ENCODE data around the gene NDUFA13.

Gene NDUFA13

GRCh38 chr19:19531951-19532805 is 16.2 kb downstream of the NDUFA13 start:
- peak; percentile 76 to 82 for DNase-seq (ENCODE audit: low read depth in 1 of 2, low spot score in 1 of 2)

DNA sequence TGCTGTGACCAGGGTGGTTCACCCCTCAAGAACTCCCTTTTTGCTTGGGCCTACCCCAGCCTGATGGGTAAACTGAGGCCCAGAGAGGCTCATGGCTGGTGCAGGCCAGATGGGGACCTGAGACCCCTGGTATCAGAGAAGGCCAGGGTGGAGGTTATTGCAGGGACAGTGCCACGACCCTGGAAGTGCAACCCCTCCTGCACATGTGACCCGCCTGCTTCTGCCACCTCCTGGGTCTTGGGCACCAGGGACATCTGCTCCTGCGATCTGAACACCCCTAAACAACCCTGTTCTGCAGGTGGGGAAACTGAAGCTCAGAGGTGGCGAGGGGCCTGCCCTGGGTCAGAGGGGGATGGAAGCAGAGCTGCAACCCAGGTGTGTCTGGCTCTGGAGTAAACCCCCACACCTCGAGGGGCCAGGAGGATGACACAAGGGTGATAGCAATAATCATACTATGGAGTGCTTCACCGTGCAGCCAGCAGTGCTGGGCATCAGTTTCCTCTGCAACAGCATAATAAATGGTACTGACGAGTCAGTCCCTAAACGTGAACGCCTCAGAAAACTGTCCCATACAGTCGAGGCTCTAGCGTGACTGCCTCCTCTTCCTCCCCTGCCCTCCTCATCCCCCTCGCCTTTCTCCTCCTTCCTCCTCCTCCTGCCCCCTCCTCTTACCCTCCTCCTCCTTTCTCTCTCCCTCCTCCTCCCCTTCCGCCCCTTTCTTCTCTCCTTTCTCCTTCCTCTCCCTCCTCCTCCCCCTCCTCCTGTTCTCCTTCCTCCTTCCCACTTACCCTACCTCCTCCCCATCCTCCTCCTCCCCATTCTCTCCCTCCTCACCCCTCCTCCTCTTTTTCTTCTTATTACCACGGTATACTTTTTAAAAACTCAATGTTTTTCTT is 17.0 kb downstream of the NDUFA13 start:
- no peak for DNase-seq (ENCODE audit: low read depth in 1 of 2, low spot score in 1 of 2)

GRCh38 chr19:19533841-19534240 is 17.8 kb downstream of the NDUFA13 start:
- no peak for DNase-seq (ENCODE audit: low read depth in 1 of 2, low spot score in 1 of 2)

DNA sequence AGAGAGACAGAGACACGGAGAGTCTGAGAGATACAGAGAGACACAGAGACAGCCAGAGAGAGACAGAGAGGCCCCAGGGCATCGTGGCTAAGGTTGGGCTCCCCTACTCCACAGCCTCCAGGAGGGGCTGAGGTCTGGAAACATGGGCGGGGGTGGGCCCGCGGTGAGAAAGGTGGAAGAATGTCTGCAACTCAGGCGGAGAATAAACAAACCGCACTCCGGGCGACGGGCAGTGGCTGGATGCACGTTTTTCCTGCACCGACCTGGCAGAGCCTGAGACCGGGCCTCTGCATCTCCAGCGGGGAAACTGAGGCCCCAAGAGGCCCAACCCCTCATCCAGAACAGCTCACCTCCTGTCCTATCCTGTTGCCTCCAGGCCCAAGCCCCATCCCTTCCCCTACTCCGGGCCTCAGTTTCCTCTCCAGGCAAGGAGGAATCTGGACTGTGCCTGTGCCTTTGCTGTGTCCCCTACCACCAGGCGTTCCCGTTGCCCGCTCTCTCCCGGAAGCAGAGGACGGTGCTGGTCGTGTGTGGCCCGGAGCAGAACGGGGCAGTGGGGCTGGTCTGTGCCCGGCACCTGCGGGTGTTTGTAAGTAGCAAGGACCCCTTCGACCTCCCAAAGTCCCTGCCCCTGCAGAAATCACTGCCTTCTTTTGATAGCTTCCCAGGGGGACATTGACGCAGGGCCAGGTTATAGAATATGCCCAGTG is 18.7 kb downstream of the NDUFA13 start:
- DNase-seq (ENCODE audit: low read depth in 1 of 2, low spot score in 1 of 2) = no peak

- DNase-seq (ENCODE audit: low read depth in 1 of 2, low spot score in 1 of 2) = no peak
Measured at GRCh38 chr19:19535311-19536191, 19.5 kb downstream of the NDUFA13 start.

- DNase-seq (ENCODE audit: low read depth in 1 of 2, low spot score in 1 of 2) = no peak
Measured at GRCh38 chr19:19537075-19538048, 21.3 kb downstream of the NDUFA13 start.

DNA sequence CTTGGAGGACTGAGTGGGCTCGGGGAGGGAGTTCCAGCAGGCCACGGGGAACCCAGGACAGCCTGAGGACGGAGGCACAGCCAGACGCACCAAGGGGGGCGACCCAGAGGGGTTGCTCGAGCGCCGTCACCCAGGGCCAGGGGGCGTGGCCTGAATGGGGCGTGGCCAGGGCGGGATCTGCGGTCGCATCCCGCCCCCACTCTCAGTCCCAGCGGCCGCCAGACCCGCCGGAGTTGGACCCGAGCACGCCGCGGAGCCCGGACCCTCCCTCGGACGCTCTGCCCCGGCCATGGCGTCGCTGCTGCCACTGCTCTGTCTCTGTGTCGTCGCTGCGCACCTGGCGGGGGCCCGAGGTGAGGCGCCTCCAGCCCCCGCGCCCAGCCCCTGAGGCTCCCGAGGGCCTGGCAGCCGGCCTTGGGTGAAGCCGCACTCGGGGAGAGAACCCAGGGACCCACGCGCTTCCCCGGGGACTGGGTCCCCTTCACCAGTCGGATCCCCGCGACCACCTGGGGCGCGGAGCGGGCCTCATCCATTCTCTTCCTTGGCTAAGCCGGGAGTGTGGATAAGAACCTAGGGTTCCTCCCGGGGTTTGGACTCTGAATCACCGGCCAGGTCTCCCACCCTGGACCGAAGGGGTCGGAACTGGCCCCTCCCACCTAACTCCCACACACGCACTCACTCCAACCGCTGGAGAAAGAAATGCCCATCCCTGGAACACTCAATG is 22.2 kb downstream of the NDUFA13 start, which contains the start of gene CILP2:
TSS of gene CILP2 (plus strand) at position 205 of the 724 bp plus-strand sequence. CDS start at position 290, 85 bp downstream.
- DNase-seq (ENCODE audit: low read depth in 1 of 2, low spot score in 1 of 2) = no peak

- no peak for DNase-seq (ENCODE audit: low read depth in 1 of 2, low spot score in 1 of 2)
Measured at GRCh38 chr19:19538785-19539166, 22.8 kb downstream of the NDUFA13 start.

- DNase-seq (ENCODE audit: low read depth in 1 of 2, low spot score in 1 of 2) = no peak
Measured at GRCh38 chr19:19539698-19540063, 23.7 kb downstream of the NDUFA13 start.

GRCh38 chr19:19540064-19540714 is 24.2 kb downstream of the NDUFA13 start:
- peak in 1 of 2 donors; percentile 46 for DNase-seq (ENCODE audit: low read depth in 1 of 2, low spot score in 1 of 2)

GRCh38 chr19:19540715-19541515 is 24.9 kb downstream of the NDUFA13 start:
- peak; percentile 50 to 61 for DNase-seq (ENCODE audit: low read depth in 1 of 2, low spot score in 1 of 2)

DNA sequence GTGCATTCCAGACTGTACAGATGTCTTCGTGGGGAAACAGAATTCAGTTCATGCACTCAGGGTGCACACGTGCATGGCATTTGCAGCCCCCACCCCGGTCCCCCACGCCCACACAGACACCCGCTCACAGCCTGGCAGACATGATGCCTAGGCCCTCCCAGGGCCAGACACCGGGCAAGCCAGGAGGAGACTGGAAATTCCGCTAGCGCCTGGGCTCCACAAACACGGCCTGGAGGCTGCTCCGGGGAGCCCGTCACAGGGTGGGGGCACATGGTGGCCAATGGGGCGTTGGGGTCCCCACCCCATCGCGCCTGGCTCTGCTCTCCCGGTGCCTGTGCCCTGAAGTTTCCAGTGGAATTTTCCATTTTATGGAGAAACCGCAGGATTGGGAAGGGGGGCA is 25.6 kb downstream of the NDUFA13 start:
- no peak for DNase-seq (ENCODE audit: low read depth in 1 of 2, low spot score in 1 of 2)

- DNase-seq (ENCODE audit: low read depth in 1 of 2, low spot score in 1 of 2) = no peak
Measured at GRCh38 chr19:19542507-19542906, 26.5 kb downstream of the NDUFA13 start.

- no peak for DNase-seq (ENCODE audit: low read depth in 1 of 2, low spot score in 1 of 2)
Measured at GRCh38 chr19:19543101-19543500, 27.1 kb downstream of the NDUFA13 start.

- no peak for DNase-seq (ENCODE audit: low read depth in 1 of 2, low spot score in 1 of 2)
Measured at GRCh38 chr19:19543640-19544039, 27.6 kb downstream of the NDUFA13 start.

- DNase-seq (ENCODE audit: low read depth in 1 of 2, low spot score in 1 of 2) = no peak
Measured at GRCh38 chr19:19544257-19544953, 28.4 kb downstream of the NDUFA13 start.
